HG03175 (cell line): Measurements from ENCODE around the gene CORIN.

ENCODE experiments used
- ATAC-seq: cut with Tn5 transposase; IDR thresholded peaks from one replicate; pipeline ENCODE4 v1.9.1; 2021; ENCODE audit warnings: mild to moderate bottlenecking, moderate library complexity; ENCODE audit not compliant: unreplicated experiment

CORIN gene, protein sequence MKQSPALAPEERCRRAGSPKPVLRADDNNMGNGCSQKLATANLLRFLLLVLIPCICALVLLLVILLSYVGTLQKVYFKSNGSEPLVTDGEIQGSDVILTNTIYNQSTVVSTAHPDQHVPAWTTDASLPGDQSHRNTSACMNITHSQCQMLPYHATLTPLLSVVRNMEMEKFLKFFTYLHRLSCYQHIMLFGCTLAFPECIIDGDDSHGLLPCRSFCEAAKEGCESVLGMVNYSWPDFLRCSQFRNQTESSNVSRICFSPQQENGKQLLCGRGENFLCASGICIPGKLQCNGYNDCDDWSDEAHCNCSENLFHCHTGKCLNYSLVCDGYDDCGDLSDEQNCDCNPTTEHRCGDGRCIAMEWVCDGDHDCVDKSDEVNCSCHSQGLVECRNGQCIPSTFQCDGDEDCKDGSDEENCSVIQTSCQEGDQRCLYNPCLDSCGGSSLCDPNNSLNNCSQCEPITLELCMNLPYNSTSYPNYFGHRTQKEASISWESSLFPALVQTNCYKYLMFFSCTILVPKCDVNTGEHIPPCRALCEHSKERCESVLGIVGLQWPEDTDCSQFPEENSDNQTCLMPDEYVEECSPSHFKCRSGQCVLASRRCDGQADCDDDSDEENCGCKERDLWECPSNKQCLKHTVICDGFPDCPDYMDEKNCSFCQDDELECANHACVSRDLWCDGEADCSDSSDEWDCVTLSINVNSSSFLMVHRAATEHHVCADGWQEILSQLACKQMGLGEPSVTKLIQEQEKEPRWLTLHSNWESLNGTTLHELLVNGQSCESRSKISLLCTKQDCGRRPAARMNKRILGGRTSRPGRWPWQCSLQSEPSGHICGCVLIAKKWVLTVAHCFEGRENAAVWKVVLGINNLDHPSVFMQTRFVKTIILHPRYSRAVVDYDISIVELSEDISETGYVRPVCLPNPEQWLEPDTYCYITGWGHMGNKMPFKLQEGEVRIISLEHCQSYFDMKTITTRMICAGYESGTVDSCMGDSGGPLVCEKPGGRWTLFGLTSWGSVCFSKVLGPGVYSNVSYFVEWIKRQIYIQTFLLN

DNA sequence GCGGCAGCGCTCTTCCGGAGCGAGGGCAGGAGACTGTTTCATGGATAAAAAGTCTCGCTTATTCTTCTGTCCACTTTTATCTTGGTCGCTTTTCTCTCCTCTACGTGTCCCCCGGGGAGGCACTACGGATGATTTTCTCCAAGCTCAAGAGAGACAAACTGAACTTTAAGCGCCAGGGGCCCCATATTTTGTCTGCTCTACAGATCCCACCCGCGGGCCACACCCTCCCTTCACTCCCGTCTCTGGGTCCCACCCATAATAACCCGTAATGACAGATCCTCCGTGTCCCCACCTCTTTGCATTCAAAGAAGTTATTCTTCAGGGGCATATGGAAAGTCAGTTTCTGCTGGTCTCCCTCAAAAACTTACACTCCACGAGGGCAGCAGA, at the start of gene CORIN:
CORIN (minus strand) TSS at position 160 of the 387 bp plus-strand sequence; CDS start at position 42, 118 bp downstream.
- ATAC-seq: no peak

DNA sequence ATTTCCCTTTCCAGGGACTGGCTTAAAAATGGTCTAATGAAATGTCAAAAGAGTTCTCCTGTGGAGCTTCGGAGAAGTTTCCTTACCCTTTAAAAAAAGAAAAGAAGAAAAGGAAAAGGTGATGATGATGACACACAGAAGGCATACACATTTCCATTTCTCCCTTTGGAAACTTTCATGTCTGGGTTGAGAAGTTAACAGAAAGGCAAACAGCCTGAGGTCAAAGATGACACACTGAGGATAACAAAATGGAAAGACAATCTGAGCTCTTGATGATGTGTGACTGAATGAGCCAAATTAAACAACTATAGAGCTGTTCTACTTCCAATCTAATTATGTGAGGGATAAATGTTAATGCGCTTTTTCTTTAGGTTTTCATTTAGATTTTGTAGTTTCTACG, 44.4 kb upstream of the CORIN start:
- no peak for ATAC-seq

DNA sequence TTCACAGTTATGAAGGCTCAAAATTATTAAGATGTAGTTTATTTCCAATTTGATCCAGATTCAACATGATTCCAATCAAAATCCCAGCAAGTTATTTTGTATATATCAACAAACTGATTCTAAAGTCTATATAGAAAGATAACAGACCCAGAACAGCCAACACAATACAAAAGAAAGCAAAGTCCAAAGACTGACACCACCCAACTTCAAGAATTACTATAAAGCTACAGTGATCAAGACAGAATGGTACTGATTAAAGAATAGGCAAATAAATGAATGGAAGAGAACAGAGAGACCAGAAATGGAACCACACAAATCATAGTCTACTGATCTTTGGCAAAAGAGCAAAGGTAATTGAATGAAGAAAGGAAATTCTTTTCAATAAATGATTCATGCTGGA, 41.6 kb upstream of the CORIN start:
- ATAC-seq: no peak

DNA sequence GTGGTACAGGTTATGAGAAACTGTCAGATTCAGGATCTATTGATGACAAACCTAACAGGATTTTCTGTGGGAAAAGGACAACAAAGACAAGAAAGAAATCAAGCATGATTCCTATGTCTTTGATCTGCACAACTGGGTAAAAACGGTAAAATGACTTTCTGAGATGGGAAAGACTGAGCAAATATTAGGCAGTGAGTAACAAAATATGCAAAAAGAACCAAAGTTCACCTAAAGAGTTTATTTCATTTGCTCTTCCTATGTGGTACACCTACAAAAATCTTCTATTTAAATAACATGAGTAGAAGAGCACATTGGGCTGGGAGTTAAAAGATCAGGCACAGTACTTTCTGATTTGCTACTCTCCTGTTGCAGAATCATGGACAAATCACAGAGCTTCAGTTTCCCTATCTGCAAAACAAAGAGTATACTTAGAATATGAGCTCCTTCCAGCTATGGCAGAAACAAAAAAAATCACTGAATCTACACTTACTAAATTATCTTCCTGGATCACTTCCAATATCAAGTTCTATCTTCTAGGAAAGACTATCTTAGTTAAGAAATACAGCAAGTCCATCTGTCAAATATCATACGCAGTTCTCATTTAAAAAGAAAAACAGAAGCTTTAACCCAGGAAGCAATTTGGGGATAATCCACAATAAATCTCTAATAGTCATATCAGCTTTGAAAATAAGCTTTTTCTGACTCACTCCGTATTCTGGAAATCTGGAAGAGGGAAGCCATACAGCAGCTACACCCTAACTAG, 39.1 kb upstream of the CORIN start:
- no peak for ATAC-seq

DNA sequence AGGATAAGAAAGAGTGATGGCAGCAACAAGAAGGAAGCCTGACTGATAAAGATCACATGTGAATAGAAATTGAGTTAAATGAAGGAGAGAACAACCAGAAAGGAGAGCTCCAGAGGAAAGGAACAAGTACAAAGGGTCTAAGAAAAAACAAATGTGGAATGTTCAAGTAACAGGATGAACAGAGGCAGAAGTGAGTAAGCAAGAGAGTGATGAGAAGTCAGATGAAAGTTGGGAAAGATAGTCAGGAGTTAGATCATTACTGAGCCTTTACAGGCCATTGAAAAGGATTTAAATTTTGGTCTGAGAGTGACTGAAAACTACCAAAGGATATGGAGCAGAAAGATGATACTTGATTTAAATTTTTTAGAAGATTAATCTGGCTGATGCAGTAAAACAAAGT, 38.4 kb upstream of the CORIN start:
- ATAC-seq: no peak

DNA sequence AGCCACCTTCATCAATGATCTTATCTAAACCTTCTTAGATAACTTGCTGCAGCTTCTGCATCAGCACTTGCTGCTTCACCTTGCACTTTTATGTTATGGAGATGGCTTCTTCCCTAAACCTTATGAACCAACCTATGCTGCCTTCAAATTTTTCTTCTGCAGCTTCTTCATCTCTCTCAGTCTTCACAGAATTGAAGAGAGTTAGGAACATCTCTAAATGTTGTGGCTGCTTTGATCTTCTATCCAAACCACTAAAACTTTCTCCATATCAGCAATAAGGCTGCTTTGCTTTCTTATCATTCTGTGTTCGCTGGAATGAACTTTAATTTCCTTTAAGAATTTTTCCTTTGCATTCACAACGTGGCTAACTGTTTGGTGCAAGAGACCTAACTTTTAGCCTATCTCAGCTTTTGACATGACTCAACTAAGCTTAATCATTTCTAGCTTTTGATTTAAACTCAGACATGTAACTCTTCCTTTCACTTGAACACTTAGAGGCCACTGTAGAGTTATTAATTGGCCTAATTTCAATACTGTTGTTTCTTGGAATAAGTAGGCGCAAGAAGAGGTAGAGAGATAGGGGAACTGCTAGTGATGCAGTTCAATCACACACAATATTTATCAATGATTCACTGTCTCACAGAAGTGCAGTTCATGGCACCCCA, 36.1 kb upstream of the CORIN start:
- ATAC-seq: no peak

DNA sequence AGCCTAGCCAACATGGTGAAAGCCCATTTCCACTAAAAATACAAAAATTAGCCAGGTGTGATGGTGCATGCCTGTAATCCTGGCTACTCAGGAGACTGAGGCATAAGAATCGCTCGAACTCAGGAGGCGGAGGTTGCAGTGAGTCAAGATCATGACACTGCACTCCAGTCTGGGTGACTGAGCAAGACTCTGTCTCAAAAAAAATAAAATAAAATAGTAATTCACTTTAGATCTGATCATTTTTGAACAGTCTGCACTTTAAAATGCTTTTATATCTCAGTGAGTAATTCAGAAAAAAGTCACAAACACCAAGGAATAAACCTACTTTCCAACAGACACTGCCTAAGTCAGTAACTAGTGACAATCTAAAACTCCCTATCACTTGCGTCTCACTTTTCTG, 25.6 kb upstream of the CORIN start:
- no peak for ATAC-seq

DNA sequence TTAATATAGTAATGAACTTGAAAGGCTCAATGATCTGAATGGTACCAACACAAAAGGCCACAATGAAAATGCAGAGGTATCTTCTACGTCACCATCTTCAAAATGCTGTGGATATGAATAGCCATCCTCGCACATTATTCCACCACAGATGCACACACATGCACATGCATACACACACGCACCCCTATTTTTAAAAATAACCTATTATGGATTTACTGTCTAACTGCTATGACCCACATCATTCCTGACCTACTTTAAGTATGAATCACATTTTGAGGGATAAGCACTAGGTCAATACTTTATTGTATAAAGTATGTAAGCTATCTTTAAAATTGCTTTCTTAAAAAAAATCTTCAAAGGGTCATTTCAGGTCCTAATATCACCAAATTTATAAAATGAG, 24.4 kb upstream of the CORIN start:
- ATAC-seq: no peak

DNA sequence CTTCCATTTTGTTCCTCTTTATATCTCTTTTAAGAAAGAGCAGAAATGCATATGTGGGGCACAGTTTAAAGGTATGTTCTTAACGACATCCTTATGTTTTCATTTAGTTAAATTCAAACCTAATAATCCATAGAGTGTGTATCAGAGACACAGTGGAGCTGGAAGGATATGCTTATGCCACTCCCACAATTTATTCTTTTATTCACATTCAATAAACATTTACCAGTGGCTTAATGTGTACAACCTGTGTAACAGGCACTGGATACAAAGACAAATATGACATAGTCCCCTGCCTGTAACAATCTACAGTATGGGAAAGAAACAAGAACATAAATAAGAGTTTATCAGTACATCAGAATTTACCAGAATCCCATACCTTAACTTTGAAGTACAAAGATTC, 22.4 kb upstream of the CORIN start:
- ATAC-seq: no peak

DNA sequence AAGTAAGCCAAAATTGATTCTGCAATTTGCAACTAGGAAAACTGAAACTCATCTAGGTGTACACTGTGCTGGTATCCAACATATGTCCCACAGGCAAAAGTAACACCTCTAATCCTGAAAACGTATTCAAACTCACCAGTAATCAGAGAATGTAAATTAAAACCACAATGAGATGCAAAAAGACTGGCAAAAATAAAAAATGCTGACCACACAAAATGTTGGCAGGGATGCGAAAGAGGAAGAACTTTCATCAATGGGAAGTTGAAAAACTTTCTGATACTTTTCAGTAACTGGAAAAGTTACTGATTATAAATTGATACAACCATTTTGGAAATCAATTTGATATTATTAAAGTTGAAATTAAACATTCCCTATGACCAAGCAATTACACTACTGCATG, 20.1 kb upstream of the CORIN start:
- ATAC-seq: no peak

DNA sequence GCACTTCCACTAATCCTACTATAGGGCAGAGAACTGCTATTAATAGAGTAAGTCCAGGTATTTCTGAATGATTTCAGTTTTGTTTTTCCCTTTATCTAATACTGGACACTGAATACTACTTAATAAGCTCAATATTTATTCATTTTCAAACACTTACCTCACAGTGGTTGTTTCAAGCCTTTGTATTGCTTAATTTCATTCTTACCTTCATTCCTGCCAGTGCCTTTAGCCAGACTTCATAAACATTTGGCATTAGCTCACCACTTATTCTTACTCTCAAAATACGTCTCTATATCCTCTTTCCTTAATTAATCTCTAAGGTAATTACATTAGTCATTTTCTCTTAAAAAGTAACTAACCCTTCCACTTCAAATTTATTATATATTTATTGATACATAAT, 18.8 kb upstream of the CORIN start:
- no peak for ATAC-seq

DNA sequence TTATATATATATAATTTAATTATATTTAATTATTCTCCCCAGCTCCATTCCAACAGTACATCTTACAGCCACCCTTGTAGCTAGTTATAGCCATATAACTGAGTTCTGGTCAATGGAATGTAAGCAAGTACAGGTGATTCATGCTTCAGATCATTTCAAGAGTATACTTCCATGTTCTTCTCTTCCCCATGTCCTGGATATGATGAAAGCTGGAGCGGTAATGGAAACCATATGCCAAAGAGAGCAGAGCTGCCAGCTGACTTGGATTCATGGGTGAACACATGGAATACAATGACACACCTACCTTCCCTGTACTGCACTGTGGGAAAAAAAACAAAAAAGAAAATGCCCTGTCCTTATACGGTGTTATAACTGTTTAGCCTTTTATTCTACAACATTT, 17.5 kb upstream of the CORIN start:
- no peak for ATAC-seq

DNA sequence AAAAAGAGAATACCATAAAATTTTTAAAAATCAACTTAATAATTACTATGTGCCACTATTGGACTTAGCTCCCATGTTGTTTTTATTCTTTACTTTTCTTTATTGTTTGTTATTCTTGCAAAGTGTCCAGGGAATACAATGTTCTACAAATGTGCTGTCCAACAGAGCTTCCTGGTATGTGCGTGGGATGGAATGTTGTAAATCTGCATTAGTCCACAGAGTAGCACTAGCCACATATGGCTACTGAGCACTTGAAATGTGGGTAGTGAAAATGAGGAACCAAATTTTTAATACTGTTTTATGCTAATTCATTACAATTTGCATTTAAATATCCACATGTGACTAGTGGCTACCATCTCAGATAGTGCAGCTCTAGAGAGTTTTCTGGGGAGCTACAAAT, 14.3 kb upstream of the CORIN start:
- ATAC-seq: no peak

DNA sequence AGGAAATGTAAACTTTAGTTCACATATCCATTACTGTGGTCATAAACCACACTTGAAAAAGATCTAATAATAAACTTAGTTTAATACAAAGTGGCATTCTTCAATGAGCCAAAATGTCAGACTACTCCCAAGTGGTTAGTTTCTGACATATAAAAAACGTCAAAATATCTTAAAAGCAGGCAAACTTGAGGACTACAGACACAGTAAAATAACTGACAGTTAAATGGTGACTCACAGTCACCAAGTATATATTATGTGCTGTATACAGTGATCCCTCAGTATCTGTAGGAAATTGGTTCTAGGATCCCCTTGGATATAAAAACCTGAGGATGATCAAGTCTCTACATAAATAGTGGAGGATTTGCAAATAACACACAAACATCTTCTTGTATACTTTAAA, 11.6 kb upstream of the CORIN start:
- ATAC-seq: no peak

DNA sequence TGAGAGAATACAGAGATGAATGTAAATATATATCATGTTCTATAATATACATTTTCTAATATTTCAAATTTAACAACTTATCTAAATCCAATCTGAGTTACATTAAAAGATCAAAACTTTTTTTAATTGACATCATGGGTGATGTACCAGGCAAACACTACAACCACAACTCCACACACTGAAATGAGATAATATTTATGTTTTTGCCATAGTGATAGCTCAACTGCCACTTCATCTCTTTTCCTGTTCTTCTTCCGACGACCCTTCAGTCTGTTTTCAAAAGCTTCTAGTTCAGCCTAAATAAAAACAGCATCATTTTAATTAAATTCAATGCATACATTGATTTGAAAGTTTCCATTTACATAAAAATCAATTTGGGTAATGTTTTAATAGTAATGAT, 10.2 kb upstream of the CORIN start:
- ATAC-seq: no peak

DNA sequence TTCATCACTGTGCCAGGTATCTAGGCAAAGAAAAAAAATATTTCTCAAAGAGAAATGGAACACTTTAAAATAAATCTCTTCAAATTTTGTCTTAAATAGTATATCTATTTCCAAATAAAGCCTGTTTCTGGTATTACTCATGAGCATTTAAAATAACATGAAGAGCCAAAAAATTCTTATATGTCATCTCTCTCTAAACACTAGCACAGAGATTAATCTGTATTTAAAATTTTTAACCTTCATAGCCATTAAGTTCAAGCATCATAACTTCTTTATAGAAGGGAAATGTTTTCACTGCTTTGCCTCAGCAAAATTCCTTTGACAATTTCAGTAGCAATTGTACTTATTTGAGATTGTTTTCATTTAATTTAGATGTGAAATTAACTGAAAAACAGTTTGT, 5.1 kb upstream of the CORIN start:
- ATAC-seq: no peak

DNA sequence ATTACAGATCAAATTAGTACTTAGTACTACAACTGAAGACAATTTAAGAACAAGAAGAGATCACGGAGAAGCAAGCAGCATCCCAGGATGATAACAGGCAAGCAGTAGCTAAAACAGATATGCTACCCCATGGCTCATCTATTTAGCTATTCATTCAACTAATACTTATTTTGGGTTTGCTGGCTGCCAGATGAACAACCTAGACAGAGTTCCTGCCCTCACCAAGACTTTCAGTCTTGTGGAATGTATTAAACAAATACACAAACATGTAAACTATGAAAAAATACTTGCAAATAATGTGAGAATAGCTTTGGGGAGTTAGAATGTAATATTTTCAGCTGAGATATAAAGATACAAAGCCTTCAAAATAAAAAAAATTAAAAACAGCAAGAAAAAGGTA, 2.4 kb upstream of the CORIN start:
- ATAC-seq: no peak

DNA sequence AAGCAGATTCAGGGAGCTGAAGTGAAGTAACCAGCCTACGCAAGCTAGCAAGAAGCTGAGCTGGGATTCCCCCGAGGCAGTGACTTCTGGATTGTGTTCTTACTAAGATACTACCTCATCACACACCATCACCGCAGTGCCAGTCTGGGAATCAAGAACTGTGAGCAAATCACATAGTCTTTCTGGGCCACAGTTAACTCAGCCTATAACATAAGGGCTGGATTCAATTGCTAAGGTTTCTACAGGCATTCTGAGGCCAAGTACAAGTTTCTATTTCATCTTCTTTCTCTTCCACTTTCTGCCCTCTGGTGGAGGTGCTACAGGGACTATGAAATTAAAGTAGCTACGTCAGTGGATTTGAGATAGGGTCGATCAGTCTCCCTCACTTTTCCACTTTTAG, 1.4 kb upstream of the CORIN start:
- ATAC-seq: peak; percentile 63

DNA sequence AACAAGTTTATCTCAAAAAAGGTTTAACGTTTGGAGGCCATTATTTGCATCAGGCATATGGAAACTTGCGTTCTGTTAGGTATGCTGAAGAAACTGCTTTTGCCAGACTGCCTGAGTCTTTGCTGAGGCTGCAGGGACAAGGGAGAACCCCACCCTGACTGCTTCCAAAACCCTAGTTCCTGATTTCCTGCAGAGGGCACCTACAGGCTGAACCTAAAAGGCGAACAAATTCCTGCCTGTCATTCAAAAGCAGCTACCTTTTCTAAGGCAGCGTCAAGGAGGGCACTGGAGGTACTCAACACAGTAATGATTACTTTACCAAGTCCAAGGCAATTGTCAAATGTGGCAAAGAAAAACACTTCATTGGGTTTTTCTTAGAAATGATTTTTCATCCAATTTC, 578 bp upstream of the CORIN start:
- no peak for ATAC-seq

DNA sequence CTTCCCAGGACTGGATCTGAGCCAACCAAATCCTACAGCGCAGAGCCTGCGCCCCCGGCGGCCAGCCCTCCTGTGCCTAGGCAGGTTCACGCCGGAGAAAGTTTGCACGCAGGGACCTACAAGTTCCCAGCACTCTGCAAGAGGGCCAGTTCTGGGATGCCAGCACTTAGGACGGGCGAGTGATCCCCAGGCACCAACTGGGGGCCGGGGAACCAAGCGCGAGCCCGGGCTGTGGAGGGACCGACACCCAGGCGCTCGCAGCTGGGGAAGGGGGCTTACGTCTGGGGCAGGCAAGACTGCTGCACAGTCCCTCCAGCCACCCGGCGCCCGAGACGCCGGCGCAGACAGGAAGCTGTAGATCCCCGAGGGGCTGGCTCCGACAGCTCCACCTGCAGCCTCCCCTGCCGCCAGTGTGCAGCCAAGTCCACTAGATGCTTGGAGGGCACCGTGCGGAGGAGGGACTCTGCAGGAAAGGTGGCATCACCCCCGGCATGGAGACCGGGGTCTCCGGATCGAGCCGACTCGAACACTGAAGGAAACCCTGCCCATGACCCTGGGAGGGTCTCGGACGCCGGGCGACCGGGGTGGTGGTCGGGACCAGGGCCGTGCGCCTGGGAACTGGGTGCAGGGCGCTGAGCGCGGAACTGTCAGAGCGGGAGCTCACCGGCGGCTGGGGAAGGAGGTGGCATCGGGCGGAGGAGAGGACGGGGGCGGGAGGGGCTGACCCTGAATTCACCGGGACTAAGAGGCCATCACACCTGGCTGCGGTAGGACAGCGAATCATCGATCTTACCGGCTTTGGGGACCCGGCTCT, 566 bp downstream of the CORIN start:
- ATAC-seq: peak; percentile 63
